CD4-positive, alpha-beta memory T cell (primary cell): Measurements from ENCODE around the gene FOXE1. TPM values are rescaled to one million over a fixed set of nuclear protein-coding genes. Genes with fewer than 3 reads are reported as not detected.
A peak's percentile ranks its signal among the peaks of the same experiment; 100 is the strongest.

ENCODE experiments used
- CTCF ChIA-PET: fragments of 350-600 bp; sonication (Branson Sonifier 250); formaldehyde crosslinking; loops from one replicate; lab custom pipeline; 2021; ENCODE audit warnings: inconsistent platforms; ENCODE audit not compliant: partially characterized antibody; lab: Charles Lee
- POLR2A ChIA-PET: fragments of 350-600 bp; sonication (Branson Sonifier 250); formaldehyde crosslinking; loops from one replicate; lab custom pipeline; 2021; ENCODE audit not compliant: partially characterized antibody; lab: Charles Lee
- DNase-seq, 5 donors: peaks; one replicate each; pipeline versions ENCODE4 v3.0.0 to v3.0.0-alpha.2; 2020 to 2022; ENCODE audit warnings: mixed read lengths in 1 of 5
- H3K27ac ChIP-seq: one replicate; pipeline ENCODE4 v1.7.0; 2013; ENCODE audit warnings: low read depth, low read length
- H3K27me3 ChIP-seq: 2 replicates; pipeline ENCODE4 v1.7.0; 2013; ENCODE audit warnings: mild to moderate bottlenecking, low read length, moderate library complexity; ENCODE audit not compliant: insufficient read depth
- H3K36me3 ChIP-seq: 2 replicates; pipeline ENCODE4 v1.7.0; 2013; ENCODE audit warnings: mild to moderate bottlenecking, low read length, moderate library complexity; ENCODE audit not compliant: insufficient read depth
- H3K4me1 ChIP-seq: 2 replicates; pipeline ENCODE4 v1.7.0; 2013; ENCODE audit warnings: mild to moderate bottlenecking, low read length, moderate library complexity; ENCODE audit not compliant: insufficient read depth
- H3K4me3 ChIP-seq, 2 donors: one replicate each; pipeline ENCODE4 v1.7.0; 2013; ENCODE audit warnings: low read length in 2 of 2, mild to moderate bottlenecking in 1 of 2
- H3K9me3 ChIP-seq, 2 donors: one replicate each; pipeline ENCODE4 v1.7.0; 2013; ENCODE audit warnings: low read length in 2 of 2, control low read depth in 1 of 2; ENCODE audit not compliant: control insufficient read depth in 1 of 2
- H3K27ac Mint-ChIP-seq, 7 donors: one replicate each; pipeline ENCODE4 v1.8.0; 2020 to 2021; ENCODE audit warnings: mixed read lengths in 7 of 7, mild to moderate bottlenecking in 6 of 7, inconsistent platforms in 3 of 7, moderate library complexity in 3 of 7
- H3K27me3 Mint-ChIP-seq, 2 donors: one replicate each; pipeline ENCODE4 v1.8.0; 2020 to 2021; ENCODE audit warnings: mixed read lengths in 2 of 2
- H3K36me3 Mint-ChIP-seq, 2 donors: one replicate each; pipeline ENCODE4 v1.8.0; 2020 to 2021; ENCODE audit warnings: mixed read lengths in 2 of 2, inconsistent platforms in 1 of 2, mild to moderate bottlenecking in 1 of 2
- H3K4me1 Mint-ChIP-seq, 4 donors: one replicate each; pipeline ENCODE4 v1.8.0; 2020 to 2021; ENCODE audit warnings: mixed read lengths in 4 of 4, mild to moderate bottlenecking in 1 of 4
- H3K4me3 Mint-ChIP-seq, 8 donors: one replicate each; pipeline ENCODE4 v1.8.0; 2020 to 2021; ENCODE audit warnings: mixed read lengths in 8 of 8, mild to moderate bottlenecking in 7 of 8, moderate library complexity in 6 of 8, inconsistent platforms in 3 of 8
- H3K9me3 Mint-ChIP-seq, 8 donors: one replicate each; pipeline ENCODE4 v1.8.0; 2020 to 2021; ENCODE audit warnings: mixed read lengths in 8 of 8, mild to moderate bottlenecking in 5 of 8, inconsistent platforms in 3 of 8, moderate library complexity in 1 of 8
- intact Hi-C: fragments of 100-400 bp; cut with micrococcal nuclease; formaldehyde crosslinking; loops from one replicate; pipeline ENCODE4 v1.15.1; 2023
- polyA plus RNA-seq, 2 donors: library from polyadenylated mRNA; unstranded; fragments of 300-500 nt; fragmentation: Illumina TruSeq; gene quantifications; one replicate each; pipeline ENCODE4 v1.2.3, GENCODE V29; 2021
- total RNA-seq, 2 experiments: library from RNA; stranded (reverse); gene quantifications; one replicate each; pipeline ENCODE4 v1.2.3, GENCODE V29; 2021

Gene FOXE1
- total and polyA plus RNA-seq, 4 experiments from 2014 or later = not detected

DNA sequence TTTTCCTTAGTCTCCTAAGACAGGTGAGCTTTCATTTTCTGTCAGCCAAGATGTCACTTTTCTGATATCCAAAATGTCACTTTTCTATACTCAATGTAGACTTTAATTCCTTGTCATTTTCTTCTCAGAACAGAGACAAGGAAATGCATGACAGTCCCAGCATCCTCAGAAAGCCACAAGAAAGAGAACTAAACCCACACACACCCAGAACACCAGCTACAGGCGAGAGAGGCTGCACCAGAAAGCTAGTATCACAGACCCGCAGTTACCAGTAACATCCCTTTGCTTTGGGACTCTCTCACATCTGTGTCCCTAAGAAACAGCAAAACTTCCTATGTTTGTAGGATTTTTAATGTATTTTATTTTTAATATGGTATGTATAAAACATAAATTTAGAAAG is 52.2 kb downstream of the FOXE1 start:
- CTCF ChIA-PET = interaction anchor here (0.9 to 11.2 kb wide), 4 partner anchors 10 to 359 kb away, joined by 3 to 312 read pairs (median 87); partner anchors contain the start of gene TRMO
- Histone ChIP-seq H3K9me3 (no peaks in the 10 kb centered on the region), H3K4me1 (peaks cover 100% of the 10 kb centered on the region), H3K36me3 (peaks cover 11% of the 10 kb centered on the region), H3K4me3 (peak overlapping the region; percentile 32 to 42), H3K27ac (peak overlapping the region; percentile 73), H3K27me3 (no peaks in the 10 kb centered on the region)
- H3K9me3 Mint-ChIP-seq = no peaks in the 10 kb centered on the region
- DNase-seq = peak; percentile 81 to 88 (median 83)
- no peaks in the 10 kb centered on the region for H3K27me3 Mint-ChIP-seq
- intact Hi-C loops = loop anchor here (1.0 to 5.0 kb wide), 2 partner anchors 17 to 273 kb away; partner anchors contain the start of genes NCBP1, TRMO and TSTD2
- peak overlapping the region; percentile 83 to 94 (median 85) for H3K4me3 Mint-ChIP-seq
- peaks cover 59 to 94% (median 76%) of the 10 kb centered on the region in 4 donors for H3K4me1 Mint-ChIP-seq
- peak overlapping the region; percentile 90 to 98 (median 97) for H3K27ac Mint-ChIP-seq
- H3K36me3 Mint-ChIP-seq = peaks cover 22 to 38% of the 10 kb centered on the region in 2 donors
- POLR2A ChIA-PET = interaction anchor here (0.7 to 15.8 kb wide), 19 partner anchors 7 to 351 kb away, joined by 3 to 746 read pairs (median 5); partner anchors contain the start of genes ANP32B, NANS, NCBP1 and TBC1D2

Other genes with a start within 250 kb of the FOXE1 start
- gene TSTD2, start 219.9 kb upstream of the FOXE1 start, total RNA-seq = 10 to 100 TPM; 17.8 to 18.4 TPM
- gene TSTD2, start 219.9 kb upstream of the FOXE1 start, polyA plus RNA-seq = 1 to 10 TPM; 7.2 to 7.9 TPM
- 10 to 100 TPM; 40.7 to 50.8 TPM for gene NCBP1, start 219.4 kb upstream of the FOXE1 start, total RNA-seq
- gene NCBP1, start 219.4 kb upstream of the FOXE1 start, polyA plus RNA-seq = 10 to 100 TPM; 12.5 to 20.0 TPM
- gene XPA, start 155.9 kb upstream of the FOXE1 start, total RNA-seq = 10 to 100 TPM; 24.0 to 25.5 TPM
- 10 to 100 TPM; 32.3 to 36.2 TPM for gene XPA, start 155.9 kb upstream of the FOXE1 start, polyA plus RNA-seq
- gene TRMO, start 69.3 kb downstream of the FOXE1 start, total RNA-seq = 10 to 100 TPM; 51.6 to 59.5 TPM
- 10 to 100 TPM; 21.7 to 31.2 TPM for gene TRMO, start 69.3 kb downstream of the FOXE1 start, polyA plus RNA-seq
- gene HEMGN, start 84.9 kb downstream of the FOXE1 start, total RNA-seq = 1 to 10 TPM; 1.6 to 2.3 TPM
- 1 to 10 TPM; 3.4 to 4.0 TPM for gene HEMGN, start 84.9 kb downstream of the FOXE1 start, polyA plus RNA-seq
- 100 to 1,000 TPM; 164 to 168 TPM for gene ANP32B, start 130.1 kb downstream of the FOXE1 start, total RNA-seq
- 10 to 100 TPM; 70.4 to 92.1 TPM for gene ANP32B, start 130.1 kb downstream of the FOXE1 start, polyA plus RNA-seq
- gene NANS, start 203.5 kb downstream of the FOXE1 start, total RNA-seq = 10 to 100 TPM; 22.1 to 23.2 TPM
- gene NANS, start 203.5 kb downstream of the FOXE1 start, polyA plus RNA-seq = 10 to 100 TPM; 34.6 to 55.3 TPM